NB4 (cell line): ENCODE measurements around the gene EFCAB14.

Experiments
- CTCF ChIP-seq: IDR thresholded peaks from one replicate; pipeline ENCODE4 v1.5.1; 2012; ENCODE audit warnings: low read depth, low read length
- POLR2A ChIP-seq: IDR thresholded peaks from 2 replicates; pipeline ENCODE4 v1.6.1; 2011; ENCODE audit warnings: mild to moderate bottlenecking; ENCODE audit not compliant: insufficient read length; ENCODE audit errors: extremely low read depth

- TF ChIP-seq POLR2A (no peak), CTCF (no peak)
These were observed 72.1 kb downstream of the EFCAB14 start for GRCh38 chr1:46646844-46647243.
